Subcutaneous adipose tissue (tissue), 4 donors: ENCODE data around the gene COBL. TPM values are rescaled to one million over a fixed set of nuclear protein-coding genes. Genes with fewer than 3 reads are reported as not detected.

Experiments
- CTCF ChIP-seq: fragments of 450-650 bp; IDR thresholded peaks from one replicate; pipeline ENCODE4 v1.5.1; 2016; ENCODE audit warnings: low read depth, mild to moderate bottlenecking, control low read depth, antibody characterized with exemption, moderate library complexity
- total RNA-seq, 4 donors: library from RNA; depleted of rRNA; stranded (reverse); fragments of >200 nt; gene quantifications; one replicate each; pipeline ENCODE4 v1.1.0, GENCODE V29; 2016

COBL gene
- total RNA-seq, 4 donors from 2014 or later: 0.51 to 1.8 (median 0.93) TPM

GRCh38 chr7:51340029-51340838 lies 23.6 kb upstream of the COBL start:
- TF ChIP-seq CTCF: no peak

GRCh38 chr7:51335057-51335456 lies 18.4 kb upstream of the COBL start:
- TF ChIP-seq CTCF: no peak

GRCh38 chr7:51329696-51330263 lies 13.2 kb upstream of the COBL start:
- no peak for TF ChIP-seq CTCF

GRCh38 chr7:51328351-51328801 lies 11.8 kb upstream of the COBL start:
- TF ChIP-seq CTCF: no peak

- TF ChIP-seq CTCF: no peak
Measured at GRCh38 chr7:51327287-51327717, 10.7 kb upstream of the COBL start.

GRCh38 chr7:51326656-51327286 lies 10.2 kb upstream of the COBL start:
- no peak for TF ChIP-seq CTCF

GRCh38 chr7:51325908-51326307 lies 9.3 kb upstream of the COBL start:
- no peak for TF ChIP-seq CTCF
